HL-60 (cell line): ENCODE results near the gene OR6P1.
A peak's percentile ranks its signal among the peaks of the same experiment; 100 is the strongest.

Experiments
- DNase-seq, 2 experiments: peaks; one replicate each; pipeline ENCODE4 v3.0.0-alpha.2; 2010 to 2020; ENCODE audit warnings: low read depth in 1 of 2, low spot score in 1 of 2
- H3K27ac ChIP-seq: fragments of 250-450 bp; sonication (Bioruptor Pico); replicated peaks from 2 replicates; pipeline ENCODE4 v1.5.1; 2020; ENCODE audit warnings: mild to moderate bottlenecking, moderate library complexity
- H3K27me3 ChIP-seq: fragments of 250-450 bp; sonication (Bioruptor Pico); 2 replicates; pipeline ENCODE4 v1.5.1; 2021; ENCODE audit warnings: mild to moderate bottlenecking, moderate library complexity; ENCODE audit not compliant: insufficient read depth, poor library complexity, severe bottlenecking
- H3K4me3 ChIP-seq: replicated peaks from 2 replicates; pipeline ENCODE4 v1.5.1; 2011; ENCODE audit warnings: mild to moderate bottlenecking, control low read depth, low read length; ENCODE audit not compliant: insufficient read depth
- GABPA ChIP-seq: IDR thresholded peaks from 2 replicates; pipeline ENCODE4 v1.6.1; 2012; ENCODE audit warnings: low read depth
- POLR2AphosphoS5 ChIP-seq: IDR thresholded peaks from 2 replicates; pipeline ENCODE4 v1.6.1; 2012; ENCODE audit warnings: low read depth
- REST ChIP-seq: IDR thresholded peaks from 2 replicates; pipeline ENCODE4 v1.6.1; 2012; ENCODE audit warnings: low read depth; ENCODE audit not compliant: insufficient replicate concordance
- SPI1 ChIP-seq: IDR thresholded peaks from 2 replicates; pipeline ENCODE4 v1.6.1; 2012; ENCODE audit warnings: low read depth, mild to moderate bottlenecking, borderline replicate concordance
- TF ChIP-seq, protein P1 (sequence below): IDR thresholded peaks from one replicate; pipeline ENCODE4 v1.5.1; 2011; ENCODE audit warnings: low read length, control low read depth, inconsistent platforms; ENCODE audit not compliant: insufficient read depth

OR6P1 gene

GRCh38 chr1:158547533-158547932 is 22.8 kb downstream of the OR6P1 start:
- TF ChIP-seq POLR2AphosphoS5 = no peak
- TF ChIP-seq, protein P1, sequence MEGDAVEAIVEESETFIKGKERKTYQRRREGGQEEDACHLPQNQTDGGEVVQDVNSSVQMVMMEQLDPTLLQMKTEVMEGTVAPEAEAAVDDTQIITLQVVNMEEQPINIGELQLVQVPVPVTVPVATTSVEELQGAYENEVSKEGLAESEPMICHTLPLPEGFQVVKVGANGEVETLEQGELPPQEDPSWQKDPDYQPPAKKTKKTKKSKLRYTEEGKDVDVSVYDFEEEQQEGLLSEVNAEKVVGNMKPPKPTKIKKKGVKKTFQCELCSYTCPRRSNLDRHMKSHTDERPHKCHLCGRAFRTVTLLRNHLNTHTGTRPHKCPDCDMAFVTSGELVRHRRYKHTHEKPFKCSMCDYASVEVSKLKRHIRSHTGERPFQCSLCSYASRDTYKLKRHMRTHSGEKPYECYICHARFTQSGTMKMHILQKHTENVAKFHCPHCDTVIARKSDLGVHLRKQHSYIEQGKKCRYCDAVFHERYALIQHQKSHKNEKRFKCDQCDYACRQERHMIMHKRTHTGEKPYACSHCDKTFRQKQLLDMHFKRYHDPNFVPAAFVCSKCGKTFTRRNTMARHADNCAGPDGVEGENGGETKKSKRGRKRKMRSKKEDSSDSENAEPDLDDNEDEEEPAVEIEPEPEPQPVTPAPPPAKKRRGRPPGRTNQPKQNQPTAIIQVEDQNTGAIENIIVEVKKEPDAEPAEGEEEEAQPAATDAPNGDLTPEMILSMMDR = no peak
- no peak for TF ChIP-seq SPI1

GRCh38 chr1:158537609-158538008 is 32.8 kb downstream of the OR6P1 start:
- no peak for TF ChIP-seq SPI1
- TF ChIP-seq REST = no peak
- no peak for TF ChIP-seq POLR2AphosphoS5
- TF ChIP-seq, protein P1 = no peak
- no peak for TF ChIP-seq GABPA
- no peak overlapping the region for H3K4me3 ChIP-seq
- no peak for DNase-seq
- no peak overlapping the region for H3K27ac ChIP-seq
- H3K27me3 ChIP-seq = no peaks in the 10 kb centered on the region

More at GRCh38 chr1:158547533-158547932, 22.8 kb downstream of the OR6P1 start:
- no peak overlapping the region for H3K4me3 ChIP-seq
- H3K27me3 ChIP-seq = no peaks in the 10 kb centered on the region
- no peak overlapping the region for H3K27ac ChIP-seq
- DNase-seq = no peak

DNA sequence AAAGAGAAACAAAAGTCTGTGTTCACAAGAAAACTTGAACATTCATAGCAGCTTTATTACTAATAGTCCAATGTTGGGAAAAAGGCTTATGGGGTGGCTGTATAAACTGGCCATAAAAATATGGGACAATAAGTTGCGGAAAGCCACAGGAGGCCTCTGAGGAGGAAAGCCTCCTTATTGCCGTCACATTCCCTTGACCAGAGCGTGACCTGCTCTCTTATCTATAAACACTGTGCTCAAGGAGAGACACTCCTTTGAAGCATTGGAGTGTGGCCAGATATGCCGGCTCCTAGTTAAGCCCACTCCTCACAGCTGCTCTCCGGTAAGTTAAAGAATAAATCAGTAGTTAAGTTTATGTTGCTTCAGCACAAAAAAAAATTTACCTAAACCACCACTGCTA is 35.9 kb downstream of the OR6P1 start:
- TF ChIP-seq, protein P1 = no peak
- TF ChIP-seq GABPA = no peak
- no peak for TF ChIP-seq SPI1
- no peak for TF ChIP-seq REST
- no peak for TF ChIP-seq POLR2AphosphoS5

DNA sequence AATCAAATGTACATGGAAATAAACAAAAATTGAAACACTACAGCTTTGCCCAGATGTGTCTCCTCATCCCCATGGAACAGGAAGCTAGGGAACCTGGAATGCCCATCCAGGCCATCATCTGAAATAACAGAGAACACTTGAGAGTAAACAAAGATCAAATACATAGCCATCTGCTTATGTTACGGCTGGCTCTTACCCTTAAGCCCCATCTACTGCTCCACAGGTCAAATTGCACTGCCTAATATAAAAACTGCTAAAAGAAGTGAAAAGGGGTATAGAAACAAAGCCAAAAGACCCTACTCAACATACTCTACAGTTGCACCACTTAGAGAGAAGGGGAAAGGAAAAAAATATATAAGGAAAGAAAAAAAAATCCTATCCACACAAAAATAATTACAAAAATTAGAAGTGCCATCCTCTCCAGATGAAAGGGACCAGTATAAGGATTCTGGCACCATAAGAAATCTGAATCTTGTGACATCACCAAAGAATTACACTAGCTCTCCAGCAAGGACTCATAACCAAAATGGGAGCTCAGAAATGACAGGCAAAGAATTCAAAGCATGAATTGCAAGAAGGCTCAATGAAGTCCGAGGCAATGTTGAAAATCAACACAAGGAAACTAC is 43.1 kb downstream of the OR6P1 start:
- TF ChIP-seq, protein P1 = peak; percentile 17
- no peak for TF ChIP-seq GABPA
- DNase-seq = no peak
- Histone ChIP-seq H3K27me3 (no peaks in the 10 kb centered on the region), H3K27ac (no peak overlapping the region), H3K4me3 (no peak overlapping the region)

More for the DNA sequence above, 35.9 kb downstream of the OR6P1 start:
- no peak for DNase-seq
- Histone ChIP-seq H3K27me3 (no peaks in the 10 kb centered on the region), H3K27ac (no peak overlapping the region), H3K4me3 (no peak overlapping the region)
